ENCODE results near the gene ZNF521. TPM values are rescaled to one million over a fixed set of nuclear protein-coding genes. Genes with fewer than 3 reads are reported as not detected.
"Not testable (repeated sequence)": the region's sequence is repeated elsewhere in the genome, so short reads cannot be mapped to it uniquely, and the experiment has no call there.

Gene ZNF521
- polyA plus RNA-seq, 3 donors from 2014 or later, result 1.8 TPM; not detected in 2

DNA sequence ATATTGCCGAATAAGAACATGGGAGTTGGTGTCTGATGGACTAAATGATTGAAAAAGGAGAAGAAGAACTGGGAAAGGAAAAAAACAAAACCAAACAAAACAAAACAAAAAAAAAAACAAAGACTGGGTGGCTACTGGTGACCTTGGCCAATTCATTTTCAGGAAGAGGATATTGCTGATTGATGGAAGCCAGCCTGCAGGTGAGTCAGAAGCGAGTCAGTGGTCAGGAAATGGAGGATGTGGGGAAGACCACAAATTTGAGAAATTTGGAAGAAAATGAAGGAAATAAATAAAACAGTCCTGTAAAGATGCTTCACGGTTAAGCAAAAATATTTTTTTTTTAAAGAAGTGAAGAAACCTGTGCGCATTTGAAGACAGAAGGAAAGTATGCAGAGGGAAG, 296.9 kb downstream of the ZNF521 start:
- Mint-ChIP-seq H3K27me3 (ENCODE audit: low read depth in 3 of 3) (no peaks in the 10 kb centered on the region), H3K9me3 (no peaks in the 10 kb centered on the region), H3K4me3 (no peak overlapping the region), H3K4me1 (no peaks in the 10 kb centered on the region), H3K36me3 (no peaks in the 10 kb centered on the region), H3K27ac (no peak overlapping the region)
- no peak for DNase-seq

DNA sequence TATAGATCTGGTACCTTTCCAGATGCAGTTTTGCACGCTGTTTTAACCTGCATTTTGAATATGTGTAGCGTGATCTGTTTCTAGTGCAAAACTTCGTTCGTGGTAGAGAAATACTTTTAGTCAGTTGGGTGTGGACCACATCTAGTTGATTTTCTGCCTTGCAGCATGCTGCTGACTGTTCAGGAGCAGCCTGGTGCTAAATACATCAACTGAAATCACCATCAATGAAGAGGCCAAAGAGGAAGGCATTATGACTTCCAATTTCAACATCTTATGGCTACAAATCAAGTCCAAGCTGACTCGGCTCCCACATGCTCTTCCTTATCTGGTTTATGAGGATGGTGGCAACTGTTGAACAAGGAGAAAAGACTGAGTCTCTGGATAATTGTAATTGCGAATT, 298.5 kb downstream of the ZNF521 start:
- Mint-ChIP-seq H3K9me3 (peaks cover 0 to 3% (median 0%) of the 10 kb centered on the region in 6 donors), H3K27me3 (ENCODE audit: low read depth in 3 of 3) (no peaks in the 10 kb centered on the region), H3K27ac (no peak overlapping the region), H3K36me3 (no peaks in the 10 kb centered on the region), H3K4me1 (no peaks in the 10 kb centered on the region), H3K4me3 (no peak overlapping the region)
- no peak for DNase-seq

- Mint-ChIP-seq H3K36me3 (no peaks in the 10 kb centered on the region), H3K9me3 (peaks cover 0 to 3% (median 0%) of the 10 kb centered on the region in 6 donors), H3K27me3 (ENCODE audit: low read depth in 3 of 3) (no peaks in the 10 kb centered on the region), H3K27ac (no peak overlapping the region), H3K4me1 (no peaks in the 10 kb centered on the region), H3K4me3 (no peak overlapping the region)
- DNase-seq, result no peak
These were observed 299.4 kb downstream of the ZNF521 start for GRCh38 chr18:25052511-25052921.

GRCh38 chr18:25050605-25051004, 301.4 kb downstream of the ZNF521 start:
- no peak overlapping the region for H3K4me3 Mint-ChIP-seq
- no peak for DNase-seq
- peaks cover 0 to 3% (median 0%) of the 10 kb centered on the region in 6 donors for H3K9me3 Mint-ChIP-seq
- H3K27ac Mint-ChIP-seq, result no peak overlapping the region
- no peaks in the 10 kb centered on the region for H3K4me1 Mint-ChIP-seq
- no peaks in the 10 kb centered on the region for H3K36me3 Mint-ChIP-seq
- H3K27me3 Mint-ChIP-seq (ENCODE audit: low read depth in 3 of 3), result no peaks in the 10 kb centered on the region

- no peak for DNase-seq
- peaks cover 0 to 3% (median 0%) of the 10 kb centered on the region in 6 donors for H3K9me3 Mint-ChIP-seq
- H3K27me3 Mint-ChIP-seq (ENCODE audit: low read depth in 3 of 3), result peaks cover 0 to 2% (median 0%) of the 10 kb centered on the region in 3 donors
- H3K36me3 Mint-ChIP-seq, result no peaks in the 10 kb centered on the region
- H3K27ac Mint-ChIP-seq, result no peak overlapping the region
- H3K4me3 Mint-ChIP-seq, result no peak overlapping the region
- H3K4me1 Mint-ChIP-seq, result no peaks in the 10 kb centered on the region
These were observed 304.0 kb downstream of the ZNF521 start for GRCh38 chr18:25047983-25048382.

DNA sequence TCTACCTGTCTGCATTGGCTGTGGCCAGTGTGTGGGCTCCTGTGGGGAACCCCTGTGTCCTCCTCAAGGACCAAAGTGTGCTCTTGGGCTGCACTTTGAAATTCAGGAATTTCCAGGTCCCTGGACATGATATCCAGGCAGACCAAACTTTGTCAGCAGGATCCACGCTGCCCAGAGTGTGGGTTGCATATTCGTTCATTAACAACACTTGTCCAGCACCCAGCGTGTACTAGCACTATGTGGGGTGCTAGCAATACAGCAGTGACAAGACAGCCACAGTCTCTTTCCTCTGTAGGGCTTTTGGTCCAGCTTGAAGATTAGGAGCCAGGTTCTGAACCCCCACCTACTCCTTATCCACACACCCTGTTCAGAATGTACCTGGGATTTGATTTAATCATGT, 304.5 kb downstream of the ZNF521 start:
- Mint-ChIP-seq H3K36me3 (no peaks in the 10 kb centered on the region), H3K27me3 (ENCODE audit: low read depth in 3 of 3) (peaks cover 0 to 2% (median 0%) of the 10 kb centered on the region in 3 donors), H3K4me1 (no peaks in the 10 kb centered on the region), H3K4me3 (no peak overlapping the region), H3K9me3 (peaks cover 0 to 3% (median 0%) of the 10 kb centered on the region in 6 donors), H3K27ac (peak overlapping the region in 1 of 6 donors; percentile 34)
- no peak for DNase-seq

- Mint-ChIP-seq H3K36me3 (no peaks in the 10 kb centered on the region), H3K4me3 (no peak overlapping the region), H3K27me3 (ENCODE audit: low read depth in 3 of 3) (peaks cover 0 to 2% (median 1%) of the 10 kb centered on the region in 3 donors), H3K27ac (no peak overlapping the region), H3K9me3 (peaks cover 0 to 2% (median 0%) of the 10 kb centered on the region in 6 donors), H3K4me1 (no peaks in the 10 kb centered on the region)
- no peak for DNase-seq
These were observed 307.3 kb downstream of the ZNF521 start for GRCh38 chr18:25044694-25045093.

- Mint-ChIP-seq H3K4me3 (no peak overlapping the region), H3K27ac (no peak overlapping the region)
These were observed 308.9 kb downstream of the ZNF521 start for GRCh38 chr18:25043104-25043503.

DNA sequence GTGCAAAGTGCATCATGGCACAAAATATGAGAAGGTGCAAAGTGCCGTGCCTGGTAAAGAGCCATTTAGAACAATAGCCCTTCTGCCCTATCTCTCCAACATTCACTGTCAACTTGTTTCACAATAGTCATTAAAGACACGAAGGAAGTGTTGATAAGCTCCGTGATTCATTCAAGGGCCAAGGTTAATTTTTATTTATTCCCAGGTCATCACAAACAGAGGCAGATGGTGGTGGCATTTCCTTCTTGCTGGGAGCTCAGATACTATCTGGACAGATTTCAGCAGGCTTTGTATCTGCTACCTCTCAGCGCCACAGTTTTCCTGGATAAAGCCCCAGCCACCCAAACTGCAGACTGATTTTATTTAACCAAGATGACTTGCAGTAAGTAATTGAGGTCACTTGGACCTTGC, 309.3 kb downstream of the ZNF521 start:
- H3K27ac Mint-ChIP-seq, result no peak overlapping the region

More at GRCh38 chr18:25043104-25043503, 308.9 kb downstream of the ZNF521 start:
- Mint-ChIP-seq H3K4me1 (no peaks in the 10 kb centered on the region), H3K36me3 (no peaks in the 10 kb centered on the region), H3K9me3 (peaks cover 0 to 2% (median 0%) of the 10 kb centered on the region in 6 donors), H3K27me3 (ENCODE audit: low read depth in 3 of 3) (peaks cover 0 to 2% (median 1%) of the 10 kb centered on the region in 3 donors)
- DNase-seq, result no peak

DNA sequence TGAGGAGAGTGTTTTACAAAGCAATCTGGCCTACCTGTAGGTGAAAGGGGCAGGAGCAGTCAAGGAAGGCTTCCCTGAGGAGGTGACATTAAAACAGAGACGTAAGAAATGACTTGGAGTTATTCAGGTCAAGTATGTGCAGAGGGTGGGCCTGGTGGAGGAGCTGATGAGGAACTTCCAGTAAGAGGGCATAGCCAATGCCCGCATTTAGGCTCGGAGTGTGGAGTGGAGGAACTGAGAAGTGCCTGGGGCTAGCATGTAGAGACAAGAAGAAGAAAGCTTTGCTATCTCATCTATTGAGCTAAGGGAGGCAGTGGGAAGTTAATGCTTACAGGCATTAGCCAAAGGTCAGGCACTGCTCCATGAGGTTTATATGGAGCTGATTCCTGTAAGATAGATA, 312.2 kb downstream of the ZNF521 start:
- Mint-ChIP-seq H3K36me3 (no peaks in the 10 kb centered on the region), H3K27ac (no peak overlapping the region), H3K4me3 (no peak overlapping the region), H3K4me1 (no peaks in the 10 kb centered on the region), H3K27me3 (ENCODE audit: low read depth in 3 of 3) (peaks cover 0 to 2% (median 1%) of the 10 kb centered on the region in 3 donors), H3K9me3 (peaks cover 0 to 5% (median 0%) of the 10 kb centered on the region in 6 donors)
- no peak for DNase-seq

More for the DNA sequence above, 309.3 kb downstream of the ZNF521 start:
- peaks cover 0 to 2% (median 0%) of the 10 kb centered on the region in 6 donors for H3K9me3 Mint-ChIP-seq
- no peaks in the 10 kb centered on the region for H3K36me3 Mint-ChIP-seq
- no peak overlapping the region for H3K4me3 Mint-ChIP-seq
- no peak for DNase-seq
- H3K27me3 Mint-ChIP-seq (ENCODE audit: low read depth in 3 of 3), result peaks cover 0 to 2% (median 1%) of the 10 kb centered on the region in 3 donors
- H3K4me1 Mint-ChIP-seq, result no peaks in the 10 kb centered on the region

DNA sequence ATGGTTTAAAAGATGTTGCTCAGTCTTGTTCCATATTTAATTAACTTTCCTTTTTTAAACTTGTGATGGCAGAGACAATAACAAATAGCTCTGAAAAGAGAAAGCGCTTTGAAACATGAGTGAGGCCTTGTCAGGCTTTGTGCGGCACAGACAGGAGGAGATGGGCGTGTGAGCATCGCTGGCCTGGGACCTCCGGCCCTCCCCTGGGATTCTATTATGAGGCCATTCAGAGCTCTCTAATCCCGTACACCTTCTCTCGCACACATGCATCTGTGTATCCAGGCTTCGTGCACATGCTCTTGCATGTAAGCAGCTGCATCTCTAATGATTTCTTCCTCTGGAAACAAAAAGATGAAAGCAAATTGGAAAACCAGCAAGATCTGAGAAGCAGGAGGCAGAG, 313.7 kb downstream of the ZNF521 start:
- Mint-ChIP-seq H3K9me3 (peaks cover 0 to 5% (median 0%) of the 10 kb centered on the region in 6 donors), H3K27ac (no peak overlapping the region), H3K27me3 (ENCODE audit: low read depth in 3 of 3) (peaks cover 0 to 1% (median 0%) of the 10 kb centered on the region in 3 donors), H3K4me1 (no peaks in the 10 kb centered on the region), H3K4me3 (no peak overlapping the region), H3K36me3 (no peaks in the 10 kb centered on the region)
- no peak for DNase-seq

GRCh38 chr18:25033747-25034471, 318.1 kb downstream of the ZNF521 start:
- H3K9me3 Mint-ChIP-seq, result peaks cover 0 to 5% (median 2%) of the 10 kb centered on the region in 6 donors
- DNase-seq, result no peak
- H3K4me1 Mint-ChIP-seq, result no peaks in the 10 kb centered on the region
- H3K27ac Mint-ChIP-seq, result no peak overlapping the region
- H3K36me3 Mint-ChIP-seq, result no peaks in the 10 kb centered on the region
- no peak overlapping the region for H3K4me3 Mint-ChIP-seq
- H3K27me3 Mint-ChIP-seq (ENCODE audit: low read depth in 3 of 3), result peaks cover 0 to 6% (median 6%) of the 10 kb centered on the region in 3 donors

- not testable (repeated sequence) for H3K4me1 Mint-ChIP-seq; H3K27me3 Mint-ChIP-seq (ENCODE audit: low read depth in 3 of 3); H3K36me3 Mint-ChIP-seq; H3K4me3 Mint-ChIP-seq; H3K9me3 Mint-ChIP-seq; DNase-seq
- peak overlapping the region in 3 of 6 donors; percentile 17 to 63 (median 29) for H3K27ac Mint-ChIP-seq
These were observed 318.8 kb downstream of the ZNF521 start for GRCh38 chr18:25033175-25033574.

DNA sequence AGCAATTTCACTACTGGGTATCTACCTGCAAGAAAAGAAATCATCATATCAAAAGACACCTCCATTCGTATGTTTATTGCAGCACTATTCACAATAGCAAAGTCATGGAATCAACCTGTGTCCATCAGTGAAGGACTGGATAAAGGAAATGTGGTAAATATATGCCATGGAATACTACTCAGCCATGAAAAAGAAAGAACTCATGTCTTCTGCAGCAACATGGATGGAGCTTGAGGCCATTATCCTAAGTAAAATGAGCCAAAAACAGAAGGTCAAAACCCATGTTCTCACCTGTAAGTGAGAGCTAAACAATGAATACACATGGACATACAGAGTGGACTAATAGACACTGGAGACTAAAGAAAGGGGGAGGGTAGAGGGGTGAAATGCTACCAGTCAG, 322.2 kb downstream of the ZNF521 start:
- Mint-ChIP-seq H3K27me3 (ENCODE audit: low read depth in 3 of 3) (peaks cover 6 to 9% (median 6%) of the 10 kb centered on the region in 3 donors), H3K36me3 (no peaks in the 10 kb centered on the region), H3K27ac (no peak overlapping the region), H3K4me1 (no peaks in the 10 kb centered on the region), H3K4me3 (no peak overlapping the region), H3K9me3 (peaks cover 0 to 7% (median 2%) of the 10 kb centered on the region in 6 donors)
- DNase-seq, result no peak

All from immature natural killer cell (primary cell).